ENCODE results near the gene NOTCH2. TPM values are rescaled to one million over a fixed set of nuclear protein-coding genes. Genes with fewer than 3 reads are reported as not detected.
"Not testable (repeated sequence)": the region's sequence is repeated elsewhere in the genome, so short reads cannot be mapped to it uniquely, and the experiment has no call there.

The NOTCH2 gene
- total RNA-seq, 1 donor, result 119 TPM

DNA sequence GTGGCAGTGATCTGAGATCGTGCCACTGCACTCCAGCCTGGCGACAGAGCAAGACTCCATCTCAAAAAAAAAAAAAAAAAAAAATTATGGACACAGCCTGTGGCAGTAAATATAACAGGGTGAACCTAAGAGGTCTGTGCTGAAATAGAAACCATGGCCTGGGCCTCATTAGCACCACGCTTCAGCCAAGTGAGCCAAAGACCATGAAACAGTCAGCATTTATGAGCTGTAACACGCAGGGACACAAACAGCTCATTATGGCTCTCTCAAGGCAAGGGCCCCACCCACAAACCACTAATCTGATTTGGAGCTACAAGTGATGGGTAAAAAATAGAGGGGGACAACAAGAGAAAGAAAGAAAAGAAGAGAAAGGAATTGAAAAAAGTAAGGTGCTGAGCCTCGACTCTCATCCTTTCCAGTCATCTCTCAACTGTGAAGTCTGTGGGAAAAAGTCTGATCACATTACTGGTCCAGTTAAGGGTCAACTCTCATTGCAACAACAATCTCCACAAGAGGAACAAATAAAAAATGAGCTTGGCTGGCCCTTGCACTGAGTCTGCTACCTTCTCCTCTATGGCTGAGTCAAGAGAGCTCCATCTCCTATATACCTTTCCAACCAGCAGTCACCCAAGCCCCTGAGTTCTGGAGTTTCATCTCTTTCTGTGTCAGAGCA, 93.7 kb downstream of the NOTCH2 start:
- not testable (repeated sequence) for DNase-seq (ENCODE audit: low read depth in 2 of 3, low spot score in 2 of 3)

DNA sequence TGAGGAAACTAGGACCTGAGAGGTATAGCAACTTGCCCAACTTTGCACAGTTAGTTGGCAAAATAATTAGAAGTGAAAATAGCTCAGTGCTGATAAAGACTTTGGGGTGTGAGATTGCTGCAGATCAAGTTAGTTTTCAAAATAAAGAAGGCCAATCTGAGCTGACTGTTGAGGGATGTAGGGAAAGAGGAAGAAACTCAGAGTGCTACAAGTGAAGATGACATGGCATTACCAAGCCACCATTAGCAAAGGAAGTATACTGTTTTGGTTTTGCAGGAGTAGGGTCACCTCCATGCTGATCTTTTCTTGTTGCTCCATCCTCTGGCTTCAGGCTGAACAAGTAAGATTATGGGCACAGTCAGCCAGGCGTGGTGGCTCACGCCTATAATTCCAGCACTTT, 94.5 kb downstream of the NOTCH2 start:
- no peak for DNase-seq (ENCODE audit: low read depth in 2 of 3, low spot score in 2 of 3)

DNA sequence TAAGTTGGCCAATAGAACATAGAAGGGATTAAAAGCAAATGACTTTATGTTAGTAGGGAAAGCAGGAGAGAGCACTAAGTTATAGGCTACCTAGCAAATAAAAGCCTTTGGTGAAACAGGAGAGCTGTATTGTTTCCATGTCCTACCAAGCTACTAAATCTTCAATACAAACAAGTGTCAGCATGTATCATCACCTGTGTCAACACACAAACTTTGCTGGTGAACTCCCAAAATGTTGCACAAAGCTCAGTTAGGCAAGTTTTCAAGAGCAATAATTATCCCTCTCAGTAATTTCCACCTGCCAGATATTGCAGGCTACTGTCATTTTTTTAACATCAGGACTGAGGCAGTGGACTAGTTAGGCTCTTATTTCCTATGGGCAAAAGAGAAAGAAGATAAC, 95.4 kb downstream of the NOTCH2 start:
- DNase-seq (ENCODE audit: low read depth in 2 of 3, low spot score in 2 of 3), result no peak

DNA sequence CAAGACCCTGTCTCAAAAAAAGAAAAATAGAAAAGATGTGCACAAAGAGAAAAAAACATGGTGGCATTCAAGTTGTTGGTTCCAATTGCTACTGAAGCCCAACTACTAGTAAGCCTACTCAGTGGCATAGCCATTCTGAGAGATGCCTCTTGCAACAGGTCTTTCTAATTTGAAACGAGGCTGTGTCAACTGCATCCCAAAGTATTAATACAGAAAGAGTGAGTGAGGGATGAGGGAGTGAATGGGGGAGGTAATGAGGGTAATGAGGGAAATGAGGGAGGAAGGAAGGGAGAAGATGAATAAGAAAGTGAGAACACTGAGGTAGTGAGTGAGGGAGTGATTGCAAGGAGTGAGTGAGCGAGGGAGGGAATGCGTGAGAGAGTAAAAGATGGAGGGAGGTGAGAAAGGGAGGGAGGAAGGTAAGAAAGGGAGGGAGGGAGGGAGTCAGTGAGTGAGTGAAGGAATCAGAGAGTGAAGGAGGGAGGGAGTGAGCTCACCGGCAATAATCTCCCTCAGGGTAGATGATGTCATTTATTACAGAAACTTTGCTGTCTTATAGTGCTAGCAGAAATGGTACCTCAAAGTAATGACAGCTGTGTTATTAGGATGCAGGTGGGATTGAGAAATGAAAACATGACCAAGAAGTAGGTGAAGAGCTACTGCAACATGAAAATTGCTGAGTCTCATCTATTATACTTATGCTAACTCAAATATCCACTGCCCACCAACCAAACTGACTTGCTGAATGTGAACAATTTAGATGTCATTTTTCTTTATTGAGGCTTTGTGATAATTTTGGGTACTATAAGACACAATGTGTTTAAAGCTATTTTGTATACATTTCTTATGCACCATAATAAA, 97.5 kb downstream of the NOTCH2 start:
- DNase-seq (ENCODE audit: low read depth in 2 of 3, low spot score in 2 of 3), result no peak

DNA sequence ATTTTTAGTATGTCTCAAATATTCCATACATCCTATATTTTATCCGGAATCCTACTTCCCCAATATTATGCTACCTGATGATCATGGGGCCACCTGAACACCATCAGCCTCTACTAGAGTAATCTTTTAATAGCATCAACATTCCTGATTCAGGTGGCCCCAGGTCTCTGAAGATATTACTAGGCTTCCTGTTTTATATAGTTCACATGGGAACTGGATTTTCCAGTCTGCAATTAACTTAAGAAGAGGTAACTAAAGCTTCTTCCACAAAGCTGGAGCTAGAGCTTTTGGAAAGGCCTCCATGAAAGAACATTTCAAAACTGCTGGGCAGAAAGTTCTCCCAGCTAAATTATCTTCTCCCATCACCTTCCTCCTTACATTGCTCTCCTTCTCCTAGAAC, 100.9 kb downstream of the NOTCH2 start:
- no peak for DNase-seq (ENCODE audit: low read depth in 2 of 3, low spot score in 2 of 3)

DNA sequence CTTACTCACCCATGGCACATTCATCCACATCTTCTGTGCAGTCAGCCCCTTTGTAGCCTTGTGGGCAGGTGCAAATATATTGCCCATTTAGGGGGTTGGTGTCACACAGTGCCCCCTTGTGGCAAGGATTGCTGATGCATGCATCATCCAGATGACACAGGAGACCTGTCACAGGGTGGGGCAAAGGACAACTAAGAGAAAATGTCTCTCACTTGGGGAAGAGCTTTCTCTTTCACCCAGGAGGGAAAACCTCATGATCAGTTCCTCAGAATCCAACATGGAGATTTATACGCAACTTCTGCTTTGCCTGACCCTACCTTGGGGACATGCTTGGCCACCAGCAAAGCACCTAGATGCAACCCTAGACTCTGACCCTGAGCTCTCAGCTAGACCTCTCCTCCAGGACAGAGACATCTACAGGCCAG, 101.4 kb downstream of the NOTCH2 start:
- DNase-seq (ENCODE audit: low read depth in 2 of 3, low spot score in 2 of 3), result peak; percentile 30 to 87 (median 74)

DNA sequence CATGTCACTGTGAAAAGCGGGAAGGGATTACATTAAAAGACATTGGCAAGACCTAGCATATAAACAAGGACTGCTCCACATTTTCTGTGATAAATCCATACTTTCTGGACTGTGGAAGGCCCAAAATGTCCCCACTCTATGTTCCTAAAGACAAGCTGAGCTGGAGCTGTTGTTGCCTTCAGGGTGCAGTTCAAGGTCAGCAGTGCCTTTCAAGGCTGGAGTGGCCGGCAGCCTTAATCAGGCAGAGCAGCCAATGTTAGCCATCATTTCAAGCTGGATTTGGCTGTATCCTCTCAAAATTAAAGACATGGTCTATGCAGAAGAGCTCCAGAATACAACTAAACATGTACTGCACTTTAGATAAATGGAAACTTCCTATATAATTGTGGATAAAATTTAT, 102.8 kb downstream of the NOTCH2 start:
- DNase-seq (ENCODE audit: low read depth in 2 of 3, low spot score in 2 of 3), result no peak

DNA sequence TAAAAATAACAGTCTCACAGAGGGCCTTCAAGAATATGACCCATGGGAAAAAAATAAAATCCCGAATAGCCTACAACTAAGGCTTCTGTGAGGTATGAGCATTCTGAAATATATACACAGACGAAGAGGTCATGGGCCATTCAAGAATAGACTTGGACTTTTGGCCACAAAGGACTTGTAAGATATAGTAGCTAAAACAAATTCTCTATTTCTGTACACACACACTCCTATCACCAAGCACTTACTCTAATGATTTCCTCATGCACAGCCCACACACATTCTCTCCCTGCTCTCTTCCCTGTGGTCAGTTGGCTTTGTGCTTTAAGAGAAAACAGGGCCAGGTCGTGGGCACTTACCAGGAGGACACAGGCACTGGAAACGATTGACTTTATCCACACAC, 103.4 kb downstream of the NOTCH2 start:
- DNase-seq (ENCODE audit: low read depth in 2 of 3, low spot score in 2 of 3), result no peak

DNA sequence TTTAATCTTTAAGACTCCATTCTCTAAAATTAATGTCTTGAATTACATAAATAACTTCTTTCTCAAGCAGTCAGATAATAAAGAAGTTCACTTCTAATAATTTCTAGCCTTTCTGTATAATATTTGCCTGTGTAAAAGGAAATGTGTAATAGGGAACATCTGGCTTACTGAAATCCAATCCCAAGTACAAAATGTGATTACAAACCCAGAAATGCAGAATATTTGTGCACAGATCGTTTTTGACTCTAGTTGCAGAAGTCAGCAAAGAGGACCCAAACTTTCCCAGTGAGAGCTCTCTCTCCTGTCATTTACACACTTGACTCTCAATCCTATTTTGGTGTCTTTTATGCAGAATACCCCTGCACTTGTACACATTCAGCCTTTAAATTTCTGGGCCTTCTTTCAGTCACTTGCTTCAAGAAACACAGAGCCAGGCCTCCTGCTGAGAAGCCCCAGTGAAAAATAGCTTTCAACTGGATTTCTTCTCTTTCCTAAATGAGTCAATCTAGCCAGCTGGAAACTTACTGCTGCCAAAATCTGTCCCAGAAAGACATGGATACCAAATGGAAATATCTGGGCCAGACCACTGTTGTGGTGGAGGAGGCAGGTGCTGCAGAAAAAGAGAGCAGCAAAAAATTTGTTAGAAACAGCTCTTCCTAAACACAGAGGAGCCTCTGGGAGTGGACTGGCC, 104.6 kb downstream of the NOTCH2 start:
- no peak for DNase-seq (ENCODE audit: low read depth in 2 of 3, low spot score in 2 of 3)

DNA sequence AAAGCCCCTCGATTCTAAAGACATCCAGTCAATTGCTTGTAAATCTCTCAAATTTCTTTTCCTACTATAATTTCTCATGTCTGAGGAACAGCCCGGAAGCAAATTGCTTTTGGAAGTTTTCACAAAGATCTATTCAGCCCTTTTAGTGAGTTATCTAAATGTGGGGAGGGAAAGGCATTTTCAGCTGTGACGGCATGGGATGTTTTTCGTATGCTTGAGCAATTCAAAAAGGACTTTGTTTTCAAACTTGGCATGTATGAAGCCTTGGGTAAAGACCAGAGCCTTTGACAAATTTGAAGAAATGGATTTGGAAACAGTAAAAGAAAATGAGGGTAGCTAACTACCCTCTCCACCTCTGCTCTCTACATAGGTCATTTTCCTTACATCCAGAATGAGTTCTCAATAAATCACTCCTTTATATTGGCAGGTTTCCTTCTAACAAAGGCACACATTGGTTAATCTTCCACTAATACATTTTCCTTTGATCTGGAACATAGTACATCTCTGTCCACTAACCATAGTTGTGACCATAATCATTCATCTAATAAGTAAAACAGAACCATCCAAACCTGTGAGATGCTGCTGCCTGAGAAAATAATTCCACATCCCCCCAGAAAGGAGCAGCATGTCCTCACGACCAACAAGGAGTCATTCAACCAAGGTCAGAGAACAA, 107.0 kb downstream of the NOTCH2 start:
- DNase-seq (ENCODE audit: low read depth in 2 of 3, low spot score in 2 of 3), result no peak

DNA sequence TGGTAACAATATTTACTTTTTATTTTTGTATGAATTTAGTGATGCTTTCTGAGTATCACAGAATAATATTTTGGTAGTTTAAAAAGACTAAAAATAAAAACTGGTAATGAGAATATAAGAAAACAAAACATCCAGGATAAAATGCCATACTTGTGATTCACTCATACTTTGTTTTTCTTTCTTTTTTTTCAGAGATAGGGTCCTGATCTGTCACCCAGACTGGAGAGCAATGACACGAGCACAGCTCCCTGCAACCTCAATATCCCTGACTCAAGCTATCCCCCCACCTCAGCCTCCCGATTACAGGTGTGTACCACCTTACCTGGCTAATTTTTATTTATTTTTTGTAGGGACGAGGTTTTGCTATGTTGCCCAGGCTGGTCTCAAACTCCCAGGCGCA, 109.0 kb downstream of the NOTCH2 start:
- no peak for DNase-seq (ENCODE audit: low read depth in 2 of 3, low spot score in 2 of 3)

DNA sequence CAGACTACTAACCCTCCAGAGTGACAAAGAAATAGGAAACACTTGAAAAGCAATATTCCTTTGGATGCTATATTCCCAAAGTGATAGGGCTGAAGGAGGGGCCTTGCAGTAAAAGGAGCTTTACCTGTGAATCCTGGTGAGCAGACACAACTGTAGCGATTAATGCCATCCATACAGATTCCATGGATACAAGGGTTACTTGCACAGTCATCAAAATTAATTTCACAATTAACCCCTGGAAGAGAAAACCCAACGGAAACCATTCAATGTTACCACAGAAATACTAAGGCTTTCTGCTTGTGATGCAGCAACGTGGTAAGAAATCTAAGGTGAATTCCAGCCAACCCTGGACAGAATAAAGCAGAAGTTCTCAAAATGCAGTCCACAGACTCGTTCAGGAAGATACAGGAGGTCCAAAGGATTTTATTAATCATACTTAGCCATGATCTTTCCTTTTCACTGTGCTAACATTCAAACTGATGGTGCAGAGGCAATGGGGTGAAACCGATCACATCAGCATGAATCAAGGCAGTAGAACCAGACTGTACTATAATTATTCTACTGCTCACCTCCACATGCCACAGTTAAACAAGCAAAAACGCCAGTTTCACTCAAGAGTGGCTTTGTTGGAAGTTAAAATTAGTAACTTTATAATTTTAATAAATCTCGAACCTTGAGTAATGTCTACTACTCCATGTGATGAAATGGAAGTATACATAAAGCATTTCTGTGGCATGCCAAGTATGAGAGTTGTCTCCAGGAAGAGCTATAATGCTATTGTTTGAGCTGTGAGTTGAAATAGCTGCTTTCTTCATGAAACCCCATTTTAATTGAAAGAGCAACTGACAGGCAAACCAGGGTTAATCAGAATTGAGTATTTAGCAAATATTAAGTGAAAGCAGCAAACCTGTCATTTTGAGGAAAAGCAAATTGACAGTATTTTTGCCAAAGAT, 109.9 kb downstream of the NOTCH2 start:
- DNase-seq (ENCODE audit: low read depth in 2 of 3, low spot score in 2 of 3), result no peak

DNA sequence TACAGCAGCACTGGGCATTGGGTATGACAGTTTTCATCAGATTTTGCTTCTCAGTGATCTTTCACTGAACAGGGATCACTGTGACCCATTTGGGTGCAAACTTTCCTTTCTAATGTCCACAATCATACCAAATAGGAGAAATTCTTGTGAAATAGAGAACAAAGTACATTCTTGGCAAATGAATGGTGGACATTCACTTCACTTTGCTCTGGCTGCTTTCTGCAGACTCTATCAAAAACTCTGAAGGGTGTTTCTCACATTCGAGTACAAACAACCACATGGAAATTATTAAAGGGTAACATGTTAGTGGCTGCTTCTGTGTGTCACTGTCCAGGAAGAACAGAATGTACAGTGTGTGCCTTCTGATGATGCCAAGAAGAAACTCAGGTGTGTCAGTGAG, 111.2 kb downstream of the NOTCH2 start:
- DNase-seq (ENCODE audit: low read depth in 2 of 3, low spot score in 2 of 3), result no peak

DNA sequence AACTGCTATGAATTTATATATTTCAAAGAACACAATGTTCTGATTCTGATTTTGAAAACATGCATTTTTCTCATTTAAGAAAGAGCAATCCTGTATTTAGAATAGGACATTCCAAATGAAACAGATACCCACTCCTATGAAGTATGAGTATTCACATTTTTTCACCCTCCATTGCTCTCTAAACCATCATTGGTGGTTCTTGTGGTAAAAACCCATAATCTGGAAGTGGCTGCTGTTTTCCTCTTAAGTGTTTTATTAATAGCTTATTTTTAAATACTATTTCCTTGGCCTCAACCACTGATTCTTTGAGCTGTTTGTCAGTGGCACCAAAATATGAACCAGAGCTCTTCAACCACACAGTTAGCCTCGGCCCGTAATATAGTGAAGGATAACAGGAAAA, 113.2 kb downstream of the NOTCH2 start:
- DNase-seq (ENCODE audit: low read depth in 2 of 3, low spot score in 2 of 3), result no peak

DNA sequence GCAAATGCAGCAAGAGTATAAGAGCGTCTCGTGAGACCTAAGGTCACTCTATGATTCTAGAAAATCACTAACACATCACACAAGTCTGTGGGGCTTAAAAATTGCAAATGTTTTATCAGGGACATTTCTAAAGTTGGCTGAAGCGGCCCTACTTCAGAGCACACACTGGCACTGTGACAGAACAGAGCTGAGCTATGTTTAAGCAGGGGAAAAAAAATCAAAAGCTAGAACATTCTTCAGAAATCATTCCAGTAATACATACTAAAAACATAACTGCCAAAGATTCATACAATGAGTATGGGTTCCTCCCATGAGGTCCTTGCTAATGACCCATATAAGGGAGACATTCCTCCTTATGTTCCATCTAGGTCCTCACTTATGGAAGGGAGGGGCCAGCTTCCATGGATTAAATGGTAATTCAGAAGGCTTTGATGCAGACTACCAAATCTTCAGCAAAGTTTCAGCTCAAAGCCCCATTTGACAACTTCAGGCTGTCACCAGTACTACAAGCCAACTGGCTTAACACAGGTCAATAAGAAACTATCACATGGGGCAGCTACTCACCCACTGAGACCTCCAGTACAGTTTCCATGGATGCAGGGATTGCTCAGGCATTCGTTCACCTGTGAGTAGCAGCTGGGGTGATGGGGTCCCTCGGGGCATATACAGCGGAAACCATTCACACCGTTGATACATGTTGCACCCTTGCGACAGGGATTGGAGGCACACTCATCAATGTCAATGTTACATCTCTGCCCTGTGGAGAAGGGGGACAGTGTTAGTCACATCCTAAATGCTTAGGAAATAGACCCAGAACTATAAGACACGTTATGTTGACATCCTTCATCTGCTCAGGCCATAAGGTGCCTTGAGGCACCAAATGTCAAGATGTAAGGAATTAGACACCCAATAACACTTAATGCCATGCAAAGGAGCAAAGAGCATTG, 114.7 kb downstream of the NOTCH2 start:
- no peak for DNase-seq (ENCODE audit: low read depth in 2 of 3, low spot score in 2 of 3)

DNA sequence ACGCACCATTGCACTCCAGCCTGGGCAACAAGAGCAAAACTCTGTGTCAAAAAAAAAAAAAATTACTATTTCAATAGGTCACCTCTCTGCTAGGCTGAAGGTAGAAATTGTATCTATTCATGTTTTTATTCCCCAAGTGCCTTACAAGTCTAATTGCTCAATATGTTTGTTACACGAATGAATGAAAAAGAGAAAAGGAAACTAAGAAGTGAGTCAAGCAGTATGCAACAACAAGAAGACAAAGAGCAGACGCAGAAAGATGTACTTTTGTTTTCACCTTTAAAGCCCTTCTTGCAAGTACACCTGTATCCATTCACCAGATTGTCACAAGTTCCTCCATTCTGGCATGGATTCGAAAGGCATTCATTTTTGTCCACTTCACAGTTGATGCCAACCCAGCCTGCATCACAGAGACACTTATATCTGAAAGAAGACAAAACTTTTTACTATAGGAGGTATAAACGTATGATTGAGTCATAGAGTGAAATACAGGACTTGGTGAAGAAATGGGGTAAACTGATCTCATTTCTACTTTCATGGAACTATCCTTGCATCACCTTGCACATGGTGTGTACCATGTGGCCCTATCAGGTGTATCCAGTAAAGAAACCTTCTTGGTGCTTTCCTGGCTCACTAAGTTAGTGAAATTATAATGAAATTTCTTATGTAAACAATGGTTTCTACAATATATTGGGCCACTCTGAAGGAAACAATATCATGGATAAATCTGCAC, 116.0 kb downstream of the NOTCH2 start:
- no peak for DNase-seq (ENCODE audit: low read depth in 2 of 3, low spot score in 2 of 3)

DNA sequence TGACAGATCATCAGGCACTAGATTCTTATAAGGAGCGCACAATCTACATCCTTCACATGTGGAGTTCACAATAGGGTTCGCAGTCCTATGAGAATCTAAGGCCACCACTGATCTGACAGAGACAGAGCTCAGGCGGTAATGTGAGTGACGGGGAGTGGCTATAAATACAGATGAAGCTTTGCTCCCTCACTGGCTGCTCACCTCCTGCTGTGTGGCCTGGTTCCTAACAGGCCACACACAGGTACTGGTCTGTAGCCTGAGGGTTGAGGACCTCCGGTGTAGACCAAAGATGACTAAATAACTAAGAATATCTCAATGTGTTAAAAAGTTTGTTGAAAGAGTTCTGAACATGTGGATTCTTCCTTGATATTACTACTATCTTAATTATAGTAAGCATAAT, 117.0 kb downstream of the NOTCH2 start:
- no peak for DNase-seq (ENCODE audit: low read depth in 2 of 3, low spot score in 2 of 3)

All from hematopoietic multipotent progenitor cell (in vitro differentiated cells).